Mucosa of rectum (tissue), 2 donors: ENCODE results near the gene TMEM203.

Experiments used
- H3K27ac ChIP-seq, 2 donors: one replicate each; pipeline ENCODE4 v1.7.0; 2013; ENCODE audit warnings: inconsistent platforms in 2 of 2, low read depth in 2 of 2, low read length in 2 of 2
- H3K27me3 ChIP-seq, 2 donors: one replicate each; pipeline ENCODE4 v1.7.0; 2013; ENCODE audit warnings: low read length in 2 of 2; ENCODE audit not compliant: control insufficient read depth in 2 of 2, insufficient read depth in 2 of 2
- H3K36me3 ChIP-seq, 2 donors: one replicate each; pipeline ENCODE4 v1.7.0; 2013; ENCODE audit warnings: low read length in 2 of 2; ENCODE audit not compliant: control insufficient read depth in 2 of 2, insufficient read depth in 2 of 2
- H3K4me1 ChIP-seq, 2 donors: one replicate each; pipeline ENCODE4 v1.7.0; 2013; ENCODE audit warnings: low read length in 2 of 2, mild to moderate bottlenecking in 1 of 2; ENCODE audit not compliant: control insufficient read depth in 2 of 2, insufficient read depth in 2 of 2
- H3K4me3 ChIP-seq, 2 donors: one replicate each; pipeline ENCODE4 v1.7.0; 2013; ENCODE audit warnings: low read length in 2 of 2
- H3K9ac ChIP-seq, 2 donors: one replicate each; pipeline ENCODE4 v1.7.0; 2013; ENCODE audit warnings: low read length in 2 of 2, low read depth in 1 of 2, mild to moderate bottlenecking in 1 of 2
- H3K9me3 ChIP-seq, 2 donors: one replicate each; pipeline ENCODE4 v1.7.0; 2013; ENCODE audit warnings: low read length in 2 of 2; ENCODE audit not compliant: control insufficient read depth in 2 of 2
- donor health status: healthy.
- donor health status: Normal muscosa, but diverticular disease.

Gene TMEM203

DNA sequence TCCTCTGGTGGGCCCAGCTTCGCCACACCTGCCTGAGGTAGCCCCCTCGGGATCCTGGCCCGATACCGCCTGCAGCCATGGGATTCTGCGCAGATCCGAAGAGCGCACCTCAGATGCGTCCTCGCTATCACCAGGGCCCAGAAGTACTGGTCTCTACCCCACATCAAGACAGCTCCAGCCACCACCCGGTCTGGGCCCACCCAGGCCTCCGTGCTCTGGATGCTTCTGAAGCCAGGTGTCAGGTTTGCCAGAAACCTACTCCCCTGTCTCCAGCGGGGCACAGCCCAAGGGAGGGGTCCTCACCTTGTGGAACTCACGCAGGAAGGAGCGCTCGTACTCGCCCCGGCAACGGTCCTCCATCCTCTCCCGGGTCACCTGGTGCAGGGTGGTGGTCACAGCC is 19.5 kb downstream of the TMEM203 start:
- Histone ChIP-seq H3K9me3 (no peaks in the 10 kb centered on the region), H3K9ac (no peak overlapping the region), H3K4me1 (peaks cover 35 to 39% of the 10 kb centered on the region in 2 donors), H3K4me3 (no peak overlapping the region), H3K27ac (no peak overlapping the region), H3K36me3 (peaks cover 49 to 52% of the 10 kb centered on the region in 2 donors), H3K27me3 (no peaks in the 10 kb centered on the region)

DNA sequence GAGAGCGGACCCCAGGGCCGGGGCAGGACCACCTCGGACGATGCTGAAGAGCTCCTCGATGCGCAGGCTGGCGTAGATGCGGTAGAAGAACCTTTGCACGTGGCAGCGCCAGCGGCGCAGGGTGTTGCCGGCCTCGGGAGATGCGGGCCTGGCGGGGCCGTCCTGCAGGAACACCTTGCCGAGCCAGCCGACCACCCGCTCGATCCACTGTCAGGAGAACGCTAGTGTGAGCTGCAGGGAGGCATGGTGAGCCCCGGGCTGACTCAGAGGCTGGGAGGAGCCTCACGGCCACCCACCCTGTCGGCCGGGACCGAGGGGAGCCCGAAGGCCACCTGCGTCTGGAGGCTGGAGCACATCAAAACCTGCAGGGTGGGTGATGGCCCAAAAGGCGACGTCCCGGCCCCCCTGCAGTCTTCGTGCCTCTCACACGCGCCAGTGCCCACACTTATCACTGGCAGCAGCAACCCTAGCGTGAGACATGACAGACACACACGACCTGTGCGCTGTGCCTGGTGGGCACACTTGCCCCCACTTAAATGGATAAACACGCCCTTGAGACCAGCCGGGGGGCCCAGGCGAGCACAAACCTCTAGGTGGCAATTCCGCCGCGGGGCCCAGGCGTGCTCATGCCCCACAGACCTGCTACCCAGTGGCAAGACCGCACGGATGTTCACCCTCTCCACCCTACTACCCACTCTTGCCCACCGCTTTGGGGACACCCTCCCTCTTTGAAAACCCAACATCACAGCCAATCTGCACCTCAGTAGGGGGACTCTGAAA is 20.4 kb downstream of the TMEM203 start:
- Histone ChIP-seq H3K4me1 (peaks cover 30 to 31% of the 10 kb centered on the region in 2 donors), H3K4me3 (no peak overlapping the region), H3K36me3 (peaks cover 50 to 52% of the 10 kb centered on the region in 2 donors), H3K27ac (no peak overlapping the region), H3K9me3 (no peaks in the 10 kb centered on the region), H3K27me3 (no peaks in the 10 kb centered on the region), H3K9ac (no peak overlapping the region)

DNA sequence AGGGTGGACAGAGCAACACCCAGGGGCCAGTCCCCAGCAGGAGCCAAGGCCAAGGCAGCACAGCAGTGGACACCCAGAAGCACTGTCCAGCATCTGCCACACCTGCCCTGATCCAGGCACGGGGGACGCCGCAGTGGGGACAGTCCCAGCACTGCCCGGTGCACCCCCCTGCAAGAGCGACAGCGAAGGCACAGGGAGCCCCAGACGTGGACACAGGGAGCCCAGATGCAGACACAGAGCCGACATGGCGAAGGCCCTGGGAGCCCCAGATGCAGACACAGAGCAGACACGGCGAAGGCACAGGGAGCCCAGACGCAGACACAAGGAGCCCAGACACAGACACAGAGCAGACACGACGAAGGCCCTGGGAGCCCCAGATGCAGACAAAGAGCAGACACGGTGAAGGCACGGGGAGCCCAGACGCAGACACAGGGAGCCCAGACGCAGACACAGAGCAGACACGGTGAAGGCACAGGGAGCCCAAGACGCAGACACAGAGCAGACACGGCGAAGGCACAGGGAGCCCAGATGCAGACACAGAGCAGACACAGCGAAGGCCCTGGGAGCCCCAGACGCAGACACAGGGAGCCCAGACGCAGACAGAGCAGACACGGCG is 21.4 kb downstream of the TMEM203 start:
- H3K4me1 ChIP-seq = peaks cover 20 to 21% of the 10 kb centered on the region in 2 donors
- H3K36me3 ChIP-seq = peaks cover 51 to 57% of the 10 kb centered on the region in 2 donors
- no peaks in the 10 kb centered on the region for H3K9me3 ChIP-seq

DNA sequence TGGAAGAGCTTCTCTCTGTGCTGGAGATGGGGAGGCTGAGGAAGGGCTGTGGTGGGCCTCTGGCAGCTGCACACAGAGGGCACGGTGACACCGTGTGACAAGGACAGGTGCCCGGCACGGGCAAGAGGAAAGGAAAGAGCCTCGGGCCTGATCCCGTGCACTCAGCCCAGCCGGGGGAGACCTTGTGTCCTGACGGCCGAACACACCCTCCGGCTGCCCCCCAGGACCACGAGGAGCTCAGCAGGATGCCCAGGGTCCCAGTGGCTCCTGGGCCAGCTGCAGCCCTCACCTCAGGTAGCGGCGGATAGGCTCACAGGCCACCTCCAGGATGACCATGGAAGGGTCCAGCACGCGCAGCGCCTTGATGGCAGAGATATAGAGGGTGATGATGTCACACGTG is 22.6 kb downstream of the TMEM203 start:
- H3K9me3 ChIP-seq = no peaks in the 10 kb centered on the region
- H3K4me3 ChIP-seq = no peak overlapping the region
- H3K27me3 ChIP-seq = no peaks in the 10 kb centered on the region
- H3K27ac ChIP-seq = no peak overlapping the region
- H3K9ac ChIP-seq = no peak overlapping the region
- H3K36me3 ChIP-seq = peaks cover 57 to 65% of the 10 kb centered on the region in 2 donors
- H3K4me1 ChIP-seq = peaks cover 16 to 18% of the 10 kb centered on the region in 2 donors

More for the DNA sequence above, 21.4 kb downstream of the TMEM203 start:
- Histone ChIP-seq H3K9ac (no peak overlapping the region), H3K4me3 (no peak overlapping the region), H3K27me3 (no peaks in the 10 kb centered on the region), H3K27ac (no peak overlapping the region)

GRCh38 chr9:137181680-137182079 is 23.8 kb downstream of the TMEM203 start:
- Histone ChIP-seq H3K9ac (no peak overlapping the region), H3K4me1 (peaks cover 7 to 11% of the 10 kb centered on the region in 2 donors), H3K9me3 (no peaks in the 10 kb centered on the region), H3K36me3 (peaks cover 57 to 64% of the 10 kb centered on the region in 2 donors), H3K4me3 (no peak overlapping the region), H3K27me3 (no peaks in the 10 kb centered on the region), H3K27ac (no peak overlapping the region)

- H3K4me3 ChIP-seq = no peak overlapping the region
- H3K36me3 ChIP-seq = peaks cover 50 to 54% of the 10 kb centered on the region in 2 donors
- H3K27ac ChIP-seq = no peak overlapping the region
- peaks cover 0 to 17% of the 10 kb centered on the region in 2 donors for H3K4me1 ChIP-seq
- H3K9ac ChIP-seq = no peak overlapping the region
- H3K27me3 ChIP-seq = no peaks in the 10 kb centered on the region
- no peaks in the 10 kb centered on the region for H3K9me3 ChIP-seq
Observed at GRCh38 chr9:137180491-137180890, 25.0 kb downstream of the TMEM203 start.

DNA sequence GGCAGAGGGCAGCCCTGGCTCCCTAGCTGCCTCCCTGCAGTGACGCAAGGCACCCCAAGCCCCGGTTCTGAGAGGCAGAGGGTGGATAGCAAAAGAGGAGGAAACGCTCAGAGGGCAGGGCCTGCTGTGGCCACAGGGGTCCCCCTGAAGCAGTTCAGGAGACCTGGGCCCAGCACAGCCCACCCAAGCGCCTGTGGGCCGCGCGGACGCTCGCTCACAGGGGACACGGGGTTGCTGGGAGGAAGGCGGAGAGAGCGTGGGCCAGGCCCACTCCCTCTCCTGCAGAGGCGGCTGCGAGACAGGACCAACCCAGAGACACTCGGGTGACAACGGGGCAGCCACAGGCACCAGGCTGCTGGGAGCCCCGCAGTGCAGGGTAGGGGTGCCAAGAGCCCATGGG is 25.7 kb downstream of the TMEM203 start:
- Histone ChIP-seq H3K9me3 (no peaks in the 10 kb centered on the region), H3K27me3 (no peaks in the 10 kb centered on the region), H3K36me3 (peaks cover 48 to 51% of the 10 kb centered on the region in 2 donors), H3K4me3 (no peak overlapping the region), H3K9ac (no peak overlapping the region), H3K4me1 (peaks cover 3 to 20% of the 10 kb centered on the region in 2 donors), H3K27ac (no peak overlapping the region)

GRCh38 chr9:137178939-137179630 is 26.4 kb downstream of the TMEM203 start:
- Histone ChIP-seq H3K4me1 (peaks cover 4 to 25% of the 10 kb centered on the region in 2 donors), H3K9ac (no peak overlapping the region), H3K27me3 (peaks cover 2% of the 10 kb centered on the region in 2 donors), H3K9me3 (no peaks in the 10 kb centered on the region), H3K27ac (no peak overlapping the region), H3K4me3 (no peak overlapping the region), H3K36me3 (peaks cover 42 to 49% of the 10 kb centered on the region in 2 donors)

GRCh38 chr9:137178201-137178938 is 27.1 kb downstream of the TMEM203 start:
- no peaks in the 10 kb centered on the region for H3K9me3 ChIP-seq
- peaks cover 6 to 29% of the 10 kb centered on the region in 2 donors for H3K4me1 ChIP-seq
- H3K27ac ChIP-seq = no peak overlapping the region
- H3K36me3 ChIP-seq = peaks cover 37 to 41% of the 10 kb centered on the region in 2 donors
- H3K9ac ChIP-seq = no peak overlapping the region
- H3K4me3 ChIP-seq = no peak overlapping the region
- peaks cover 5 to 7% of the 10 kb centered on the region in 2 donors for H3K27me3 ChIP-seq
